Neural cell (in vitro differentiated cells): Measurements from ENCODE around the gene PTTG1IP. TPM values are rescaled to one million over a fixed set of nuclear protein-coding genes. Genes with fewer than 3 reads are reported as not detected.

ENCODE experiments used
- H2AFZ ChIP-seq: fragments of 200-600, 300-800 bp; sonication (generic), shearing (Covaris generic); 2 replicates; pipeline ENCODE4 v1.6.0; 2014; ENCODE audit warnings: low read depth, mild to moderate bottlenecking, antibody characterized with exemption, low read length, moderate library complexity
- H3F3A ChIP-seq: fragments of 200-600 bp; shearing (Covaris generic); 2 replicates; pipeline ENCODE4 v1.6.1; 2016; ENCODE audit warnings: mild to moderate bottlenecking, moderate library complexity, mixed read lengths, antibody characterized with exemption, low read length; ENCODE audit not compliant: insufficient read depth, poor library complexity, severe bottlenecking
- H3K27ac ChIP-seq: fragments of 200-600, 300-800 bp; sonication (generic), shearing (Covaris generic); 2 replicates; pipeline ENCODE4 v1.5.1; 2014; ENCODE audit warnings: mild to moderate bottlenecking, low read length, moderate library complexity
- H3K27me3 ChIP-seq: fragments of 300-800, 200-600 bp; sonication (generic), shearing (Covaris generic); 2 replicates; pipeline ENCODE4 v1.6.0; 2014; ENCODE audit warnings: mild to moderate bottlenecking, low read depth, low read length, moderate library complexity; ENCODE audit not compliant: insufficient read depth
- H3K36me3 ChIP-seq: fragments of 300-800, 200-600 bp; sonication (generic), shearing (Covaris generic); 2 replicates; pipeline ENCODE4 v1.5.1; 2014; ENCODE audit warnings: mild to moderate bottlenecking, antibody characterized with exemption, low read length, moderate library complexity; ENCODE audit not compliant: insufficient read depth
- H3K4me2 ChIP-seq: fragments of 300-800, 200-600 bp; sonication (generic), shearing (Covaris generic); 2 replicates; pipeline ENCODE4 v1.6.0; 2014; ENCODE audit warnings: mild to moderate bottlenecking, low read length
- H3K4me3 ChIP-seq: fragments of 300-800, 200-600 bp; sonication (generic), shearing (Covaris generic); 2 replicates; pipeline ENCODE4 v1.5.1; 2014; ENCODE audit warnings: mild to moderate bottlenecking, low read length, moderate library complexity
- H3K79me2 ChIP-seq: fragments of 200-600 bp; shearing (Covaris generic); replicated peaks from 2 replicates; pipeline ENCODE4 v1.6.0; 2014; ENCODE audit warnings: mild to moderate bottlenecking, low read length, moderate library complexity; ENCODE audit not compliant: insufficient read depth
- H3K9ac ChIP-seq: fragments of 300-800, 200-600 bp; sonication (generic), shearing (Covaris generic); 2 replicates; pipeline ENCODE4 v1.6.1; 2016; ENCODE audit warnings: mild to moderate bottlenecking, low read length, mixed read lengths
- H3K9me2 ChIP-seq: fragments of 200-600 bp; shearing (Covaris generic); 2 replicates; pipeline ENCODE4 v1.6.1; 2016; ENCODE audit warnings: mild to moderate bottlenecking, low read length, mixed read lengths; ENCODE audit not compliant: insufficient read depth
- H3K9me3 ChIP-seq: fragments of 200-600, 300-800 bp; sonication (generic), shearing (Covaris generic); 2 replicates; pipeline ENCODE4 v1.6.1; 2016; ENCODE audit warnings: mild to moderate bottlenecking, mixed run types, low read length, moderate library complexity, mixed read lengths
- H4K20me1 ChIP-seq: fragments of 200-600 bp; shearing (Covaris generic); 2 replicates; pipeline ENCODE4 v1.6.1; 2016; ENCODE audit warnings: mild to moderate bottlenecking, mixed run types; ENCODE audit not compliant: insufficient read depth
- EP300 ChIP-seq: fragments of 450-650 bp; conservative IDR thresholded peaks from 2 replicates; pipeline ENCODE4 v1.6.1; 2014; ENCODE audit warnings: antibody characterized with exemption, mild to moderate bottlenecking, moderate library complexity; ENCODE audit not compliant: poor library complexity, severe bottlenecking
- EZH2 ChIP-seq: fragments of 200-600, 300-800 bp; shearing (Covaris generic), sonication (generic); IDR thresholded peaks from 2 replicates; pipeline ENCODE4 v1.6.1; 2014; ENCODE audit warnings: antibody characterized with exemption, low read length, borderline replicate concordance, mild to moderate bottlenecking; ENCODE audit not compliant: insufficient read depth, poor library complexity, severe bottlenecking
- MXI1 ChIP-seq: fragments of 450-650 bp; conservative IDR thresholded peaks from 2 replicates; pipeline ENCODE4 v1.6.1; 2014; ENCODE audit warnings: antibody characterized with exemption, mild to moderate bottlenecking; ENCODE audit not compliant: poor library complexity, severe bottlenecking
- POLR2AphosphoS5 ChIP-seq: IDR thresholded peaks from 2 replicates; pipeline ENCODE4 v1.6.1; 2012
- RAD21 ChIP-seq: fragments of 450-650 bp; conservative IDR thresholded peaks from 2 replicates; pipeline ENCODE4 v1.6.1; 2014; ENCODE audit warnings: antibody characterized with exemption, mild to moderate bottlenecking, moderate library complexity
- SMC3 ChIP-seq: fragments of 450-650 bp; conservative IDR thresholded peaks from 2 replicates; pipeline ENCODE4 v1.6.1; 2014; ENCODE audit warnings: antibody characterized with exemption, mild to moderate bottlenecking, moderate library complexity; ENCODE audit not compliant: poor library complexity
- TAF1 ChIP-seq: IDR thresholded peaks from 2 replicates; pipeline ENCODE4 v1.6.1; 2012; ENCODE audit warnings: low read depth
- polyA plus RNA-seq: library from polyadenylated mRNA; depleted of rRNA; stranded (reverse); fragments of >200 nt; gene quantifications from 2 replicates; pipeline ENCODE4 v1.2.3, GENCODE V29; 2014
- TF ChIP-seq, protein P1 (sequence below): IDR thresholded peaks from 2 replicates; pipeline ENCODE4 v1.6.1; 2012; ENCODE audit warnings: borderline replicate concordance
- TF ChIP-seq, protein P2 (sequence below): fragments of 450-650 bp; IDR thresholded peaks from 2 replicates; pipeline ENCODE4 v1.5.1; 2014; ENCODE audit warnings: antibody characterized with exemption, mild to moderate bottlenecking, moderate library complexity; ENCODE audit not compliant: poor library complexity, severe bottlenecking

Gene PTTG1IP
- polyA plus RNA-seq, 1 donor from 2014 or later: 152 TPM

DNA sequence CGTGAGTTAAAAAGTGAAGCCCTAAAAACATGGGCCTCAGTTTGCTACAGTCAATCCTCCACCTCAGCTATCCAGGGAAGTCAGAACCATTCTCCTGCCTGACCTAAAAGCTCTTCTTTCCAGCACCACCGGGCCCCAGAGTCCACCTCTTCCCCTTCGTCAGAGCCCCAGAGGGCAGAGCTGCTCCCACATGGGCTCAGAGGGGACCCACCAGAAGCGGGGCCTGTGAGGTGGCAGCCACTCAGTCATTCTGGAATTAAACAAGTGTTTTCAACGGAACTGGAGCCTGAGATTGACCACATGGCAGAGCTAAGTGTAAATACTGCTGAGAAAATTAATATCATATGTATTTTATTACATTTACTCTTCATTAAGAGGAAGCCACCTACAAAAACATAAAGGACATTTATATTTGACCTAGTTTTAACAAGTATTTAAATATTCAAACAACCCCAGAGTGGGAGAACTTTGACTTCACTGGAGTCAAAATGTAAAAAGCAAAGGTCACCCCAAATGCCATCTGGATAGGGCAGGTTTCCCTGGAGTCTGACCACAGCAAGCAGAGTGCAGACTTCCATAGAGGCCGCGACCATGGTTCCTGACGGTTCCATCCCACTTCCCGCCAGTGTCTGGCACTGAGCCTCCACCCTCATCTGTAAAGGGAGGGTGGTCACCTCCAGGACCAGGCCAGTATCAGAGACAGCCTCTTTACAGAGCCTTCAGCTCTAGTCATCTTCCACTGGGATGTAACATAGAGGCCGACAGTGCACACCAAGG is 57.5 kb downstream of the PTTG1IP start:
- no peak overlapping the region for H3K4me3 ChIP-seq
- no peak overlapping the region for H3K4me2 ChIP-seq
- peaks cover 8% of the 10 kb centered on the region for H3K9me3 ChIP-seq
- no peaks in the 10 kb centered on the region for H3K36me3 ChIP-seq
- H4K20me1 ChIP-seq: no peaks in the 10 kb centered on the region
- no peak overlapping the region for H2AFZ ChIP-seq
- H3K27me3 ChIP-seq: no peaks in the 10 kb centered on the region
- H3K9ac ChIP-seq: no peak overlapping the region
- TF ChIP-seq RAD21: no peak
- TF ChIP-seq, protein P1, sequence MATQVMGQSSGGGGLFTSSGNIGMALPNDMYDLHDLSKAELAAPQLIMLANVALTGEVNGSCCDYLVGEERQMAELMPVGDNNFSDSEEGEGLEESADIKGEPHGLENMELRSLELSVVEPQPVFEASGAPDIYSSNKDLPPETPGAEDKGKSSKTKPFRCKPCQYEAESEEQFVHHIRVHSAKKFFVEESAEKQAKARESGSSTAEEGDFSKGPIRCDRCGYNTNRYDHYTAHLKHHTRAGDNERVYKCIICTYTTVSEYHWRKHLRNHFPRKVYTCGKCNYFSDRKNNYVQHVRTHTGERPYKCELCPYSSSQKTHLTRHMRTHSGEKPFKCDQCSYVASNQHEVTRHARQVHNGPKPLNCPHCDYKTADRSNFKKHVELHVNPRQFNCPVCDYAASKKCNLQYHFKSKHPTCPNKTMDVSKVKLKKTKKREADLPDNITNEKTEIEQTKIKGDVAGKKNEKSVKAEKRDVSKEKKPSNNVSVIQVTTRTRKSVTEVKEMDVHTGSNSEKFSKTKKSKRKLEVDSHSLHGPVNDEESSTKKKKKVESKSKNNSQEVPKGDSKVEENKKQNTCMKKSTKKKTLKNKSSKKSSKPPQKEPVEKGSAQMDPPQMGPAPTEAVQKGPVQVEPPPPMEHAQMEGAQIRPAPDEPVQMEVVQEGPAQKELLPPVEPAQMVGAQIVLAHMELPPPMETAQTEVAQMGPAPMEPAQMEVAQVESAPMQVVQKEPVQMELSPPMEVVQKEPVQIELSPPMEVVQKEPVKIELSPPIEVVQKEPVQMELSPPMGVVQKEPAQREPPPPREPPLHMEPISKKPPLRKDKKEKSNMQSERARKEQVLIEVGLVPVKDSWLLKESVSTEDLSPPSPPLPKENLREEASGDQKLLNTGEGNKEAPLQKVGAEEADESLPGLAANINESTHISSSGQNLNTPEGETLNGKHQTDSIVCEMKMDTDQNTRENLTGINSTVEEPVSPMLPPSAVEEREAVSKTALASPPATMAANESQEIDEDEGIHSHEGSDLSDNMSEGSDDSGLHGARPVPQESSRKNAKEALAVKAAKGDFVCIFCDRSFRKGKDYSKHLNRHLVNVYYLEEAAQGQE: no peak
- no peak for TF ChIP-seq EP300
- no peak for TF ChIP-seq TAF1
- TF ChIP-seq POLR2AphosphoS5: no peak
- TF ChIP-seq MXI1: no peak
- no peak for TF ChIP-seq SMC3
- no peak for TF ChIP-seq EZH2
- TF ChIP-seq, protein P2, sequence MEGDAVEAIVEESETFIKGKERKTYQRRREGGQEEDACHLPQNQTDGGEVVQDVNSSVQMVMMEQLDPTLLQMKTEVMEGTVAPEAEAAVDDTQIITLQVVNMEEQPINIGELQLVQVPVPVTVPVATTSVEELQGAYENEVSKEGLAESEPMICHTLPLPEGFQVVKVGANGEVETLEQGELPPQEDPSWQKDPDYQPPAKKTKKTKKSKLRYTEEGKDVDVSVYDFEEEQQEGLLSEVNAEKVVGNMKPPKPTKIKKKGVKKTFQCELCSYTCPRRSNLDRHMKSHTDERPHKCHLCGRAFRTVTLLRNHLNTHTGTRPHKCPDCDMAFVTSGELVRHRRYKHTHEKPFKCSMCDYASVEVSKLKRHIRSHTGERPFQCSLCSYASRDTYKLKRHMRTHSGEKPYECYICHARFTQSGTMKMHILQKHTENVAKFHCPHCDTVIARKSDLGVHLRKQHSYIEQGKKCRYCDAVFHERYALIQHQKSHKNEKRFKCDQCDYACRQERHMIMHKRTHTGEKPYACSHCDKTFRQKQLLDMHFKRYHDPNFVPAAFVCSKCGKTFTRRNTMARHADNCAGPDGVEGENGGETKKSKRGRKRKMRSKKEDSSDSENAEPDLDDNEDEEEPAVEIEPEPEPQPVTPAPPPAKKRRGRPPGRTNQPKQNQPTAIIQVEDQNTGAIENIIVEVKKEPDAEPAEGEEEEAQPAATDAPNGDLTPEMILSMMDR: no peak
- no peaks in the 10 kb centered on the region for H3F3A ChIP-seq
- no peak overlapping the region for H3K27ac ChIP-seq
- H3K79me2 ChIP-seq: no peaks in the 10 kb centered on the region
- no peaks in the 10 kb centered on the region for H3K9me2 ChIP-seq

DNA sequence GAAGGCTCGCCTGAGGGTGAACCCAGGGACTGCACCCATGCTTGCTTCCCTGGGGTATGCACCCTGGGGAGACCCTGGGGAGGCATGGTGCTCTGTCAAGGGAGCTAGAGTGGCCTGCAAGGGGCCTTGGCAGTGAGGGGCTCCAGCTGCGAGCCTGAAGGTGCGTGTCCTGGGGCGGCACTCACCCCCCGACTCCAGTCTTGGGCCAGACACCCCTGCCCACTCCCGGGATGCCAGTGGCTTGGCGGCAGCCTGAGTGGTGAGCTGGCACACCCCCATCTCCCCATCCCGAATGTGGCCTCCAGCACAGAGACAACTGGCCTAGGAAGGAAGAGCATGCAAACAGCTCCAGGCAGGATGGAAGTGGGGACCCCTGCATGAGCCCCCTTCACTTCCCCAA is 58.3 kb downstream of the PTTG1IP start:
- Histone ChIP-seq H3K36me3 (no peaks in the 10 kb centered on the region), H3K4me2 (no peak overlapping the region), H2AFZ (no peak overlapping the region), H3K9me2 (no peaks in the 10 kb centered on the region), H3K27me3 (no peaks in the 10 kb centered on the region), H3K9me3 (peaks cover 8% of the 10 kb centered on the region), H3F3A (no peaks in the 10 kb centered on the region), H3K4me3 (no peak overlapping the region), H4K20me1 (no peaks in the 10 kb centered on the region), H3K9ac (no peak overlapping the region), H3K27ac (no peak overlapping the region), H3K79me2 (no peaks in the 10 kb centered on the region)
- TF ChIP-seq, protein P2: no peak
- TF ChIP-seq SMC3: no peak
- TF ChIP-seq, protein P1: no peak
- no peak for TF ChIP-seq RAD21
- no peak for TF ChIP-seq TAF1
- TF ChIP-seq EP300: no peak
- no peak for TF ChIP-seq EZH2
- TF ChIP-seq MXI1: no peak
- no peak for TF ChIP-seq POLR2AphosphoS5
